Measurements from ENCODE around the gene PLCL1.

DNA sequence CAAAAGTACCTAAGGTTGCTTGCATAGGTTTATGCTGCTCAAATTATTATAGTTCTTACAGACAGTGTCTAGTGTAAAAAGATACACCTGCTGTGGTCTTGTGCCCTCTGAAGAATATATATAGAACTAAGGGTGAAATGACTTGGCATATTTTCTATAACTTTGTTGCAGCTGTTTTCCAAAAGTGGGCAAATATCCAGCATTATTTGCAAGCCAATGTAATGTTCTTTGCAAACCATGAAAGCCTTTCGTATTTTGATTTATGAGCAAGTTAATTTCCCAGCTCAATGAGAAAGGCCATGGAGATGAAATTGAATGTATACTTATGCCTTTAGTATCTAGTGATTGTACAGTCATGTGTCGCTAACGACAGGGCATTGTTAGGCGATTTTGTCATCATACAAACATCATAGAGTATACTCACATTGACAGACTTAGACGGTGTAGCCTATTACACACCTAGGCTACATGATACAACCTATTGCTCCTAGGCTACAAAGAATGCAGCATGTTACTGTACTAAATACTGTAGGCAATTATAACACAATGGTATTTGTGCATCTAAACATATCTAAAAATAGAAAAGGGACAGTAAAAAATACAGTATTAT is 116.3 kb downstream of the PLCL1 start:
- TF ChIP-seq, protein P1, sequence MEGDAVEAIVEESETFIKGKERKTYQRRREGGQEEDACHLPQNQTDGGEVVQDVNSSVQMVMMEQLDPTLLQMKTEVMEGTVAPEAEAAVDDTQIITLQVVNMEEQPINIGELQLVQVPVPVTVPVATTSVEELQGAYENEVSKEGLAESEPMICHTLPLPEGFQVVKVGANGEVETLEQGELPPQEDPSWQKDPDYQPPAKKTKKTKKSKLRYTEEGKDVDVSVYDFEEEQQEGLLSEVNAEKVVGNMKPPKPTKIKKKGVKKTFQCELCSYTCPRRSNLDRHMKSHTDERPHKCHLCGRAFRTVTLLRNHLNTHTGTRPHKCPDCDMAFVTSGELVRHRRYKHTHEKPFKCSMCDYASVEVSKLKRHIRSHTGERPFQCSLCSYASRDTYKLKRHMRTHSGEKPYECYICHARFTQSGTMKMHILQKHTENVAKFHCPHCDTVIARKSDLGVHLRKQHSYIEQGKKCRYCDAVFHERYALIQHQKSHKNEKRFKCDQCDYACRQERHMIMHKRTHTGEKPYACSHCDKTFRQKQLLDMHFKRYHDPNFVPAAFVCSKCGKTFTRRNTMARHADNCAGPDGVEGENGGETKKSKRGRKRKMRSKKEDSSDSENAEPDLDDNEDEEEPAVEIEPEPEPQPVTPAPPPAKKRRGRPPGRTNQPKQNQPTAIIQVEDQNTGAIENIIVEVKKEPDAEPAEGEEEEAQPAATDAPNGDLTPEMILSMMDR (conservative IDR thresholded peaks at IDR 0.05): no peak
- no peak for TF ChIP-seq EZH2 (IDR thresholded peaks at IDR 0.05; ENCODE audit: low read depth)

Data from PC-9 (cell line).